ENCODE data around the gene PSME3IP1.

DNA sequence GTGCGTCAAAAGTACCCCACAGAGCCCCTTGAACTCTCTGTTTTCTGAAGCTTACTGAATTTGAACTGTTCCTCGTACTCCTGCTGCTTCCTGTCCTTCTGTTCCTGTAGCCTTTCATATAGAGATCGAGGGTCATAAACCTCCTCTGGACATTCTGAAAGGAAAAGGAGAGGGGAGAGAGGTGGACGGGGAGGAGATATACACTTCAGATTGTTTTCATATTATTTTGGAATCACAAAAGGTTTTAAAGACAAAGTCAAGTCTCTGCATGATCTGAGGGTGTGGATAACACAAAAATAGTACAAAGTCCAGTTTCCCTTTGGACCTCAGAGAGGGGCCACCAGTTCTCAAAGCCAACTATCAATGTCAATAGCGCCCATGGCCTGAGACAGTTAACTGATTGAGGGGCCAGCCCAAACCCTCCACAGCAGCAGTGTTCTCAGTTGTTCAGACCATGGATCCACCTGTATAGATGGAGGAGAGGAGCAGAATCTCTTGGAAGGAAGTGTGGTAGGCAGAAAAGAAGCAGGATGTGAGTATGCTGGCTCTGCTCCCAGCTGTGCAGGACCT, 13.0 kb downstream of the PSME3IP1 start:
- TF ChIP-seq, protein P1, sequence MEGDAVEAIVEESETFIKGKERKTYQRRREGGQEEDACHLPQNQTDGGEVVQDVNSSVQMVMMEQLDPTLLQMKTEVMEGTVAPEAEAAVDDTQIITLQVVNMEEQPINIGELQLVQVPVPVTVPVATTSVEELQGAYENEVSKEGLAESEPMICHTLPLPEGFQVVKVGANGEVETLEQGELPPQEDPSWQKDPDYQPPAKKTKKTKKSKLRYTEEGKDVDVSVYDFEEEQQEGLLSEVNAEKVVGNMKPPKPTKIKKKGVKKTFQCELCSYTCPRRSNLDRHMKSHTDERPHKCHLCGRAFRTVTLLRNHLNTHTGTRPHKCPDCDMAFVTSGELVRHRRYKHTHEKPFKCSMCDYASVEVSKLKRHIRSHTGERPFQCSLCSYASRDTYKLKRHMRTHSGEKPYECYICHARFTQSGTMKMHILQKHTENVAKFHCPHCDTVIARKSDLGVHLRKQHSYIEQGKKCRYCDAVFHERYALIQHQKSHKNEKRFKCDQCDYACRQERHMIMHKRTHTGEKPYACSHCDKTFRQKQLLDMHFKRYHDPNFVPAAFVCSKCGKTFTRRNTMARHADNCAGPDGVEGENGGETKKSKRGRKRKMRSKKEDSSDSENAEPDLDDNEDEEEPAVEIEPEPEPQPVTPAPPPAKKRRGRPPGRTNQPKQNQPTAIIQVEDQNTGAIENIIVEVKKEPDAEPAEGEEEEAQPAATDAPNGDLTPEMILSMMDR (IDR thresholded peaks at IDR 0.05; ENCODE audit: low read depth, low read length): no peak
- TF ChIP-seq POLR2A (IDR thresholded peaks at IDR 0.05; ENCODE audit: extremely low read depth, insufficient read length): no peak

All from NB4 (cell line).